GM18861 (cell line): ENCODE measurements around the gene SGCB.
"Not testable (repeated sequence)": the region's sequence is repeated elsewhere in the genome, so short reads cannot be mapped to it uniquely, and the experiment has no call there.

ENCODE experiments used
- ATAC-seq: cut with Tn5 transposase; IDR thresholded peaks from one replicate; pipeline ENCODE4 v1.9.1; 2021; ENCODE audit not compliant: unreplicated experiment

SGCB gene

GRCh38 chr4:52038103-52038912 lies at the start of gene SGCB:
Gene SGCB (minus strand): TSS chr4:52038299. CDS start chr4:52038259, 40 bp downstream.
- peak; percentile 84 for ATAC-seq

GRCh38 chr4:52086425-52086824 lies 48.3 kb upstream of the SGCB start:
- ATAC-seq = not testable (repeated sequence)

- ATAC-seq = no peak
Measured at GRCh38 chr4:52081216-52081615, 43.1 kb upstream of the SGCB start.

DNA sequence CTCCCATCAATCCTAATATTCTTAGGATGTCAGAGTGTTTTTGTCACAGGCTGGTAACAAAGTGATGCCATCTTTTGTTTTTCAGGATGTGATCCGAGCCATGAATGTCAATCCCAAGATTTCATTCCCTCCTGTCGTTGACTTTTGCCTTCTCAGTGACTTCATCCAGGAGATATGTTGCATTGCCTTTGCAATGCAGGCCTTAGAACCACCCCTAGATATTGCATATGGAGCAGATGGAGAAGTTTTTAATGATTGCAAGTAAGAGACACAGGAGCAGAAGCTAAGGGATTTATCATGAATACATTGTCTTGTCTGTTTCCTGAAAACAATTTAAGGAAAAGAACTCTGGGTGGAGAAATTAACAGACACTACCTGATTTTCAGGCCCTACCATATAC lies 41.6 kb upstream of the SGCB start:
- no peak for ATAC-seq

DNA sequence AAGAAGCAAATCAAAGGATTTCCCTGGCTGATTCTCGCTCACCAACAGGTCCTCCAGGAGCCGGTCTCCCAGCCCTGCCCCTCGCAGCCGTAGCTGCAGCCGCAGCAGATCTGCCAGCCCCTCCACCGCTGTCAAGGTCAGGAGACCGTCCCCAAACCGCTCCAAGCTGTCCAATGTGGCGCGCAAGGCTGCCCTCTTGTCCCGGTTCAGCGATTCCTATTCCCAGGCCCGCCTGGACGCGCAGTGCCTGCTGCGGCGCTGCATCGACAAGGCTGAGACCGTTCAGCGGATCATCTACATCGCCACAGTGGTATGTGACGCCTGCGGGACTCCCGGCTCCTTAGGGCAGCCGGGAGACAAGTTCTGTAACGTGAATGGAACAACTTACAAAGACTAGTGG lies 38.6 kb upstream of the SGCB start:
- ATAC-seq = no peak

DNA sequence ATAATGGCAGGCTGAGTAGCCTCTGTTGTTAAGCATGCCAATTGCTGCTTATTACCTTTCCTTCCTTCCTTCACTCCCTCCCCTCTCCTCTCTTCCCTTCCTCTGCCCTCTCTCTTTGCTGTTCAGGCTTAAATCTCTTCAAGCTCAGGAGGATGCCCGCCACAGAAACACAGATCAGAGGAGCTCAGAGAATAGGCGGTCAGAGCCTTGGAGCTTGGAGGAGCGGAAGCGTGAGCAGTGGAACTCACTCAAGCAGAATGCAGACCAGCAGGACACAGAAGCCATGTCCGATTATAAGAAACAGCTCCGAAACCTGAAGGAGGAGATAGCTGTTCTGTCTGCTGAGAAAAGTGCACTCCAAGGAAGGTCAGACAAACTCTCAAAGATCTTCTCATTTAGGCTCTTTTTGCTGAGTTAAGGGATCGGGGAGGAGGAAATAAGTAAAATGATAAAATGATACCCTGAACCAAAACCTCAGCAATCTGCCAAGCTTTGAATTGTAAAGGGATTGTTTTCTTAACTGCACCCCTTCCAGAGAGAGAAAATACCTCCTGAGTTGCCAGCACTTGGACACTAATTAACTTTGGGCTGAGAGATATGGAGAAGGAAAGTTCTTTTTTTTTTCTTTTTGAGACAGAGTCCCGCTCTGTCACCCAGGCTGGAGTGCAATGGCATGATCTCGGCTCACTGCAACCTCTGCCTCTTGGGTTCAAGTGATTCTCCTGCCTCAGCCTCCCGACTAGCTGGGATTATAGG lies 33.9 kb upstream of the SGCB start:
- no peak for ATAC-seq

DNA sequence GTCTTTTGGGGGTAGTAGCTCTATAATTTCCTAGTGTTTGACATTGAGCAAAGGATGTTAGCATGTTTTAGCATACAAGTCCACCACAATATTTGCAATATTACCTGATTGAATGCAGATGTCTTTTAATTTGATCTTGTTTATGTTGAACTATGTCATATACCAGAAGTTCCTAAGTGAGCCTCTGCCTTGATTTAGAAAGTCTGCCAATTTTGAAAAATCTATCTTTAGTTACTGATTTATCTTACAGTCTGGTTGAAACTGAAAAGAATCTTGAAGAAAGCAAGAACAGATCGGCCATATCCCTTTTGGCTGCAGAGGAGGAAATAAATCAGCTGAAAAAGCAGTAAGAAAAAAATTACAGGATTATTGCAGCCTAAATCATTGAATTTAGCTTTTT lies 31.5 kb upstream of the SGCB start:
- ATAC-seq = no peak

GRCh38 chr4:52059372-52059771 lies 21.3 kb upstream of the SGCB start:
- no peak for ATAC-seq

DNA sequence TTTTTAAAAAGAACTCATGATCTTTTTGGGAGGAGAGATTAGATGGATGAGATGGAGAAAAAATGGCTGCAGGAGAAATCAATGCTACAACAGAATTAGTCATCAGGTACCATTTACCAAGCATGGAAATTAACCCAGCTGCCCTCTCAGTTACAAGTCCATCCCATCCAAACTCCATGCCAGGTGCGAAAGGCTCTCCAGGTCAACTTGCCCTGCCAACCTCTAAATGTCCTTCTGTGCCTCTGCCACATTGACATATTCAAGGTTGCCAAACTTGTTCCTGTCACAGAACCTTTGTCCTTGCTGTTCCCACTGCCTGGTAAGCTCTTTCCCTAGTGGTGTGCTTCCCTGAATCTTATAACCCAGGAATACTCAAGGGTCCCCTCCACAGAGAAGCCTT lies 20.2 kb upstream of the SGCB start:
- no peak for ATAC-seq

DNA sequence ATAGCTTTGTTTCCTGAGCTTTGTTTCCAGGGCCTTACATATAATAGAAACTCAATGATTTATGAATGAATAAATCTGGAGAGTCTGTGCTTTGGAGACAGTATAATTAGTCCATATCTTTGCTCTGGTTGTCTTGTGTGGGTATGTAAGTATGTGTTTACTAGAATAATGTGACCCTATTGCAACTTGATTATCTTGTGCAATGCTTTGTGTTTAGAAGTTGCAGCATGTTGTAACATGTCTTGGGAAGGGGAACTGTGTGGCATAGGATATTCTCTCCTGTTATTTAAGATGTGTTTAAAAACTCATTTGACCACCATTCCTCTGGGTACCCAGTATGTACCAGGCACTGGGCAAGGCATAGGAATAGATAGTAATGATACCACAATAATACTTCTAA lies 19.1 kb upstream of the SGCB start:
- ATAC-seq = no peak

DNA sequence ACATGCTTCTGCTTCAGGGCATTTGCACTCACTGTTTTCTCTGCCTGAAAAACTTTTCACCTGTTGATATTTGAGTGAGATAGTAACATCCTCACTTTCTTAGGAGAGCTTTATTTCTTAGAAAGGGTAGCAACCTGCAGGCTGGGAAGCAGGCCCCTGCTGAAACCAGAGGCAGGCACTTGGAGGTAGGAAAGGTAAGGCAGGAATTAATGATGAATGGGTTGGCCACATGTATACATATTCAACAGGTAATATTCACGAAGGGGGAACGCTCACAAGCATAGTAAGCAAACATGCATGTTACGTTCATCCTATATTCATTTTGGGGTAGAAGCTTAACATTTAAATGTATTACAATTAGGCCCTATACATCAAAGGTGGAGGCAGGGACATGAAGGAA lies 16.2 kb upstream of the SGCB start:
- no peak for ATAC-seq

DNA sequence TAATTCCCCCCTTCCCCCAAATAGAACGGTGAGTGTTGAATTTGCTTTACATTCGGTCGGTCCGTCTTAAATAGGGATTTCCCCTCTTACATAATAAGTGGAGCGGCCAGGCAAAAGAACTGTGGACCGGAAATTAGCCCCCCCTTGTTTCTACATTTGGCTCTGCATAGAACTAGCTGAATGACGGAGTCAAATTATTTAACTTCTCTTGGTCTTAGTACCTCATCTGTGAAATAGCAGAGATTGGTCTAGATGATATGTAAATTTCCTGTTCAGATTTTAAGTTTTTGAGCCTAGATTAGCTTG lies 14.3 kb upstream of the SGCB start:
- peak; percentile 75 for ATAC-seq

GRCh38 chr4:52051615-52052474 lies 13.7 kb upstream of the SGCB start:
- ATAC-seq = peak; percentile 48

- peak; percentile 38 for ATAC-seq
Measured at GRCh38 chr4:52051213-52051614, 13.1 kb upstream of the SGCB start, which contains the start of gene SPATA18. Gene SPATA18 (plus strand): TSS chr4:52051304. CDS start chr4:52051705, 401 bp downstream.

GRCh38 chr4:52049266-52049665 lies 11.2 kb upstream of the SGCB start:
- ATAC-seq = no peak

DNA sequence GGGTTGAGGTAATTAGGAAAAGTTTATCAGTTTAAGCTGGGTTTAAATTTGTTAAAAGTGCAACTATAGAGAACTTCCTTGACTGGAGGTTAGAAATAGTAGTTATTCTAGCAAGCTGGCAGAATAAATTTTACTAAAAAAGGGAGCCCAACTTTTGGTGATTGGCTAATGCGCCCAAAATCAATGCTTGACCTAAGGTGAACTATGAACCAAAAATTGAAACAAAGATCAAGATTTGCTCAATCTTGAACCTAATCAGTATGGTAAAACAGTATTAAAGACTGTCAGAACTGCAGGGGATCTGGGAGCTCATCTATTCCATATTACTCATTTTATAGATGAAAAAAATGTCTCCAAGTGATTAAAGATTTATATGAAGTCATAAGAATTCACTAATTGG lies 6.9 kb upstream of the SGCB start:
- no peak for ATAC-seq

GRCh38 chr4:52037689-52038102 lies 403 bp downstream of the SGCB start:
- peak; percentile 39 for ATAC-seq

DNA sequence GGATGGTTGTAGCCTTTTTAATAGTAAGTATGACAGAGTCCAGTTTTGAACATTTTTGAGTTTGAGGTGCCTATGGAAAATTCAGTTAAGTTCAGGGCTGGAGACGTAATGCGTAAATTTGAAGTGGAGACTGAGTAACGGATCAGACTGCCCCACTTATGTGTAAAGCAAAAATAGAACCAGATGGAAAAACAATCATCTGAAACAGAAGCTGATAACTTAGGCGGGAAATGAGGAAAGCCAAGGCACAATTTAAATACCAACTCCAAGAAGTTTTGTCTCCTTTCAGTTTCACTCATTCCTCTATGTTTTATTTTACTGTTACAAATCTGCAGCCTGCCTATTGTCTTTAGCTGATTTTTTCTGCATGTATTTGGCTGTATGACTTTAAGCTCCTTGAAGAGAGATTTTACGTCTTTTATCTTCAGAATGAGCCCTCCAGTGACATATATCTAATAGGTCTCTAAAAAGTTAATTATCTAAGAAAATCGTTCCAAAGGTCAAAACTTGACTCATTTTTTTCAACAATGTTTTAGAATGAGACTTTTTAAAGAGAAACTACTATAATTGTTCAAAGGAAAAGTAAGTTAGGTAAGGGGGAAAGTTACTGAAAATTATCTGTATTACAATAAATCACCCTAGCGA lies 1.1 kb downstream of the SGCB start:
- no peak for ATAC-seq

GRCh38 chr4:52035190-52035589 lies 2.9 kb downstream of the SGCB start:
- ATAC-seq = no peak

DNA sequence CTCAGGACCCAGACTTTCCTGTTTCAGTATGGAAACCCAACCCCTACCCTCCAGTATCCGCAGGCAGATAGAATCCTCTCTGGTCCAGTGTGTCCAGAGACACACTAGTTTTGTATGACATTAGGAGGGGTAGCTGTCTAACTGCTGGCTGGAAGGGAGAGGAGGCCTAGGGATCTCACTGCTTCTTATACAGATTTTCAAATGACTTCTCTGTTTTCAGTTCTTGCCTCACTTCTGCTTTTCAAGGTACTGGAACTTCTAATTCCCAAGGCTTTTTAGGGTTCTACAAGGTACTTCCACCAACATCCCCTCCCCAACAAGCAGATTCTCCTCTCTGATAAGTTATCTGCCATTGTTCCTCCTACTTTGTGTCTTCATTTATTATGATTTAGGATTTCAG lies 6.1 kb downstream of the SGCB start:
- no peak for ATAC-seq

DNA sequence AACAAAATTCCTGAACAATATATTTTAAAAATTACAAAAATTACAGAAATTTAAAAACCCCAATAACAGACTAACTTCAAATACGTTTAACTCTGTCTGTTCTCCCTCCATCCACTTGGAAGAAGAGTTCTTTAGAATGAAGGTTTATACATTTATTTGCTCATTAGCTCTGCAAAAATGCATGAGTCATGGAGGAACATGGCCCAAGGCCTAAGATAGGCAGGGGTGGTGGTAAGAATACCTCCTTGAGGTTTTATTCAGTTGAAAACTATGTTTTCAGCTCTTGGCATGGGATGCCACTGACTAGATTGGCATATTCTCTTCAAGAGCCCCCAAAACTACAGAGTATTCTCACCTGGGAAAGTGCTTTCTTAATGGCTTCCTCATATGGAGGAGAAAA lies 9.1 kb downstream of the SGCB start:
- ATAC-seq = no peak
